ENCODE results near the gene THEM5.

GRCh38 chr1:151868486-151868885, 15.0 kb upstream of the THEM5 start:
- TF ChIP-seq, protein P1, sequence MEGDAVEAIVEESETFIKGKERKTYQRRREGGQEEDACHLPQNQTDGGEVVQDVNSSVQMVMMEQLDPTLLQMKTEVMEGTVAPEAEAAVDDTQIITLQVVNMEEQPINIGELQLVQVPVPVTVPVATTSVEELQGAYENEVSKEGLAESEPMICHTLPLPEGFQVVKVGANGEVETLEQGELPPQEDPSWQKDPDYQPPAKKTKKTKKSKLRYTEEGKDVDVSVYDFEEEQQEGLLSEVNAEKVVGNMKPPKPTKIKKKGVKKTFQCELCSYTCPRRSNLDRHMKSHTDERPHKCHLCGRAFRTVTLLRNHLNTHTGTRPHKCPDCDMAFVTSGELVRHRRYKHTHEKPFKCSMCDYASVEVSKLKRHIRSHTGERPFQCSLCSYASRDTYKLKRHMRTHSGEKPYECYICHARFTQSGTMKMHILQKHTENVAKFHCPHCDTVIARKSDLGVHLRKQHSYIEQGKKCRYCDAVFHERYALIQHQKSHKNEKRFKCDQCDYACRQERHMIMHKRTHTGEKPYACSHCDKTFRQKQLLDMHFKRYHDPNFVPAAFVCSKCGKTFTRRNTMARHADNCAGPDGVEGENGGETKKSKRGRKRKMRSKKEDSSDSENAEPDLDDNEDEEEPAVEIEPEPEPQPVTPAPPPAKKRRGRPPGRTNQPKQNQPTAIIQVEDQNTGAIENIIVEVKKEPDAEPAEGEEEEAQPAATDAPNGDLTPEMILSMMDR (IDR thresholded peaks at IDR 0.05) = no peak
- no peak for TF ChIP-seq POLR2A (IDR thresholded peaks at IDR 0.05)

Data from uterus (tissue), 2 donors.